Measurements from ENCODE around the gene PCNX3. TPM values are rescaled to one million over a fixed set of nuclear protein-coding genes. Genes with fewer than 3 reads are reported as not detected.

The PCNX3 gene
- total and polyA plus RNA-seq, 2 of the 4 experiments (the other 2 are of a cell fraction) = 5.6 to 33.2 TPM

DNA sequence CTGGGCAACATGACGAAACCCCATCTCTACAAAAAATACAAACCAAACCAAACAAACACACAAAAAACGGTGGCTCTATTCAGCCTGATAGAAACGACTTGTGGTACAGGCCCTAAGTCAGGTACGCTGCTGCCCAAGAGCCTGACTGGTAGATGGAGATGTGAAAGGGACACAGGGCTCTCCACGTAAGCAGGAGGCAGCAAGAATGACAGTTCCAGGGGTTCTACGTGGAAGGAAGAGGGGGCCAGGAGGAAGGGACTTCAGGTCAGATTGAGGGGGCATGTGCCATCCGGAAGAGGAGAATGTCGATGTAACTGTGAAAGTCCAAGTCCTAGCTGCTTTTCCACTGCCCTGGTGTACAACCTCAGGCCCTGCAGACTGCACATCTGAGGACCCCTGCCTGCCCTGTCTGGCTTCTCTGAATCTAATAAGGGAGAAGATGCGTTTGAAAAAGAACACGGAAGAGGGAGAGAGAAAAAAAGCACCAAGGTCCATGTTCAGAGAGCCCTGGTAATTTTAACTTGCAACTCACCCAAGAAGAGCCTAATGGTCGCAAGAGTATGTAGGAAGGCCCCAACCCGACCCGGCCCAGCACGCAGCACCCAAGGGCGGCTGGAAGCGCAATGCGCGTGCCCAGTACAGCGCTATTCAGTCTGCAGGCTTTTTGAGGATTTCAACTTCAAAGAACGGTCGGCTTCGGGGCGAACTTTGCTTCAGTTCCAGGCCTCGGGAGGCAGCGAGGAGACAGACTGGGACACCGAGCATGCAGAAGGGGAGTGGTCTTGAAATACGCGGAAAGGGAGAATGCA is 46.2 kb upstream of the PCNX3 start:
- H3K14ac ChIP-seq (replicated peaks; ENCODE audit: low read depth, low read length) = peak overlapping the region; percentile 95
- H2BK15ac ChIP-seq (ENCODE audit: low read depth, low read length) = peak overlapping the region; percentile 69; the same call in 1 of the 3 replicates
- peak overlapping the region; percentile 79 for H3K4me3 ChIP-seq (ENCODE audit: insufficient read depth, low read depth, low read length)
- POLR2A ChIA-PET (ENCODE audit: unreplicated experiment) = no interaction called here
- CTCF ChIA-PET = interaction anchor here (1.1 kb wide), 1 partner anchor 28 kb away, joined by 9 read pairs; no protein-coding TSS in a partner anchor
- DNase-seq (no peak), ATAC-seq (ENCODE audit: low read depth) (peak; percentile 10)
- H4K20me1 ChIP-seq (ENCODE audit: insufficient read depth, low read length) = peaks cover 22% of the 10 kb centered on the region
- peak overlapping the region; percentile 96 for H3K56ac ChIP-seq (ENCODE audit: extremely low read depth, insufficient read depth, low read length)
- peaks cover 15% of the 10 kb centered on the region for H3K9me1 ChIP-seq (ENCODE audit: insufficient read depth, low read length)
- peaks cover 14% of the 10 kb centered on the region for H3K4me1 ChIP-seq (ENCODE audit: control insufficient read depth, insufficient read depth, low read length)
- 0 out of 2 replicates have a peak, but pooled peaks cover 1% of the 10 kb centered on the region for H3K36me3 ChIP-seq (ENCODE audit: control insufficient read depth, insufficient read depth, low read length)
- intact Hi-C loops (cut with micrococcal nuclease) (no loop called here), dilution Hi-C loops (cut with HindIII; ENCODE audit: low sequenced_read_pairs, unreplicated experiment) (no loop called here), in situ Hi-C loops (cut with MboI; ENCODE audit: low sequenced_read_pairs) (no loop called here)
- H4K8ac ChIP-seq (ENCODE audit: low read depth in 2 of 2, low read length in 2 of 2) = peak overlapping the region; percentile 82 to 98
- H3K18ac ChIP-seq (ENCODE audit: low read depth, low read length) = peak overlapping the region; percentile 23
- H3K27ac ChIP-seq (ENCODE audit: insufficient read depth, low read length) = peak overlapping the region; percentile 78
- peak overlapping the region; percentile 30 for H2BK120ac ChIP-seq (ENCODE audit: low read depth, low read length)
- H2AFZ ChIP-seq (replicated peaks; ENCODE audit: low read length, poor library complexity) = peak overlapping the region; percentile 98
- peak overlapping the region; percentile 90 for H4K5ac ChIP-seq (ENCODE audit: low read depth, low read length)
- H3K79me1 ChIP-seq (ENCODE audit: low read depth in 1 of 2, low read length in 2 of 2) = peaks cover 18 to 66% of the 10 kb centered on the region in 2 experiments
- peak overlapping the region; percentile 94 for H3K4ac ChIP-seq (ENCODE audit: low read depth, low read length)
- WGBS, 2 experiments (ENCODE audit: extremely low coverage in 2 of 2, insufficient read length in 1 of 2) = 4% methylated on average over 11 of the region's 28 CpGs; no CpG with 5 or more reads in 1 of the 2 experiments
- H2AK5ac ChIP-seq (ENCODE audit: low read depth, low read length) = peak overlapping the region; percentile 90
- no peaks in the 10 kb centered on the region for H3K27me3 ChIP-seq (ENCODE audit: control insufficient read depth, insufficient read depth, low read length)
- H3K9me3 ChIP-seq (ENCODE audit: control insufficient read depth, insufficient read depth, low read length) = no peaks in the 10 kb centered on the region
- H2BK20ac ChIP-seq (ENCODE audit: low read depth, low read length) = peak overlapping the region; percentile 30; the same call in 1 of the 2 replicates
- peak overlapping the region; percentile 95 for H2AK9ac ChIP-seq (replicated peaks; ENCODE audit: low read depth, low read length, poor library complexity)
- TF ChIP-seq RCOR1 (IDR thresholded peaks at IDR 0.05; ENCODE audit: insufficient replicate concordance, low read length) (no peak), FOS (IDR thresholded peaks at IDR 0.05; ENCODE audit: low read depth, low read length) (no peak), BHLHE40 (IDR thresholded peaks at IDR 0.05; ENCODE audit: low read depth, low read length) (no peak), MAFK (IDR thresholded peaks at IDR 0.05; ENCODE audit: low read depth, low read length) (no peak), CEBPB (IDR thresholded peaks at IDR 0.05; ENCODE audit: low read depth, low read length) (no peak)
- TF ChIP-seq, protein P1, sequence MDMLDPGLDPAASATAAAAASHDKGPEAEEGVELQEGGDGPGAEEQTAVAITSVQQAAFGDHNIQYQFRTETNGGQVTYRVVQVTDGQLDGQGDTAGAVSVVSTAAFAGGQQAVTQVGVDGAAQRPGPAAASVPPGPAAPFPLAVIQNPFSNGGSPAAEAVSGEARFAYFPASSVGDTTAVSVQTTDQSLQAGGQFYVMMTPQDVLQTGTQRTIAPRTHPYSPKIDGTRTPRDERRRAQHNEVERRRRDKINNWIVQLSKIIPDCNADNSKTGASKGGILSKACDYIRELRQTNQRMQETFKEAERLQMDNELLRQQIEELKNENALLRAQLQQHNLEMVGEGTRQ (IDR thresholded peaks at IDR 0.05; ENCODE audit: low read depth, low read length) = no peak
- TF ChIP-seq, protein P2, sequence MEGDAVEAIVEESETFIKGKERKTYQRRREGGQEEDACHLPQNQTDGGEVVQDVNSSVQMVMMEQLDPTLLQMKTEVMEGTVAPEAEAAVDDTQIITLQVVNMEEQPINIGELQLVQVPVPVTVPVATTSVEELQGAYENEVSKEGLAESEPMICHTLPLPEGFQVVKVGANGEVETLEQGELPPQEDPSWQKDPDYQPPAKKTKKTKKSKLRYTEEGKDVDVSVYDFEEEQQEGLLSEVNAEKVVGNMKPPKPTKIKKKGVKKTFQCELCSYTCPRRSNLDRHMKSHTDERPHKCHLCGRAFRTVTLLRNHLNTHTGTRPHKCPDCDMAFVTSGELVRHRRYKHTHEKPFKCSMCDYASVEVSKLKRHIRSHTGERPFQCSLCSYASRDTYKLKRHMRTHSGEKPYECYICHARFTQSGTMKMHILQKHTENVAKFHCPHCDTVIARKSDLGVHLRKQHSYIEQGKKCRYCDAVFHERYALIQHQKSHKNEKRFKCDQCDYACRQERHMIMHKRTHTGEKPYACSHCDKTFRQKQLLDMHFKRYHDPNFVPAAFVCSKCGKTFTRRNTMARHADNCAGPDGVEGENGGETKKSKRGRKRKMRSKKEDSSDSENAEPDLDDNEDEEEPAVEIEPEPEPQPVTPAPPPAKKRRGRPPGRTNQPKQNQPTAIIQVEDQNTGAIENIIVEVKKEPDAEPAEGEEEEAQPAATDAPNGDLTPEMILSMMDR (conservative IDR thresholded peaks at IDR 0.05; ENCODE audit: low read depth, low read length) = no peak
- peak overlapping the region; percentile 85 for H2BK5ac ChIP-seq (ENCODE audit: low read depth, low read length, poor library complexity, severe bottlenecking)
- H4K91ac ChIP-seq (ENCODE audit: insufficient read depth, low read depth, low read length) = peak overlapping the region; percentile 84
- peak overlapping the region; percentile 77 for H3K4me2 ChIP-seq (ENCODE audit: low read depth, low read length)
- H3K9ac ChIP-seq (ENCODE audit: low read depth, low read length) = peak overlapping the region; percentile 83
- BruUV-seq (replicated peaks) = no TSS peak
- peak overlapping the region; percentile 96 for H3K23ac ChIP-seq (ENCODE audit: low read depth, low read length)
